GM21529 (cell line): ENCODE results near the gene MAP3K6.

Source experiments
- ATAC-seq: cut with Tn5 transposase; IDR thresholded peaks from one replicate; pipeline ENCODE4 v1.9.1; 2021; ENCODE audit not compliant: unreplicated experiment

MAP3K6 gene

DNA sequence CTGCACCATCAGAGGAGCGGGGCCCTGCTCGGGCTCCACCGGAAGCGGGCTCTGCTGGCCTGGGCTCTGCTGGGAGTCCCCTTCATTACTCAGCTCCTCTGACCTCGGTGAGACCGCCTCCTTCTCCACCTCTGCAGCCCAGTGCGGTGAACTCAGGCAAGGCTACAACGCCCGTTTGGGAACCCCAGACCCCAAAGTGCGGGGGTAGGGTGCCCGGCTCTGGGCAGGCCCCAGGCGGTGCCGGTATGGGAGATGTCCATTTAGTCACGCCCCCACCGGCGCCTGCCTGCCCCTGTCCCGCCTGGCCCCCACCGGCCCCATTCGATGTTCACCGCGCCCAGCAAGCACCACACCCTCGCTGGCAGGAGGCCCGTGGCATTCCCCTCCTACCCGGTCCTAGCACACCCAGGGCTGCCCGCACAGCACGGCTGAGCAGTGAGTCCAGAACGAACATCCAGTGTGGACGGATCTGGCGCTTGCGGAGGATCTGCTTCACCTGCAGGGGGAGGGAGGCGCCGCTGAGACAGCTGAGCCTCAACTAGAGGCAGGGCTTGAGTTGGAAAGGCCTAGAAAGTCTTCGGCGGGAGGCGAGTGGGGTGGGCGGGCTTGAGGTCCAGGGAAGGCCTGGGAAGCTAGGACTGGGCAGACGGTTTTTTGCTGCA lies 10.0 kb downstream of the MAP3K6 start:
- no peak for ATAC-seq

- ATAC-seq, result no peak
Observed at GRCh38 chr1:27356277-27356618, 10.5 kb downstream of the MAP3K6 start.

DNA sequence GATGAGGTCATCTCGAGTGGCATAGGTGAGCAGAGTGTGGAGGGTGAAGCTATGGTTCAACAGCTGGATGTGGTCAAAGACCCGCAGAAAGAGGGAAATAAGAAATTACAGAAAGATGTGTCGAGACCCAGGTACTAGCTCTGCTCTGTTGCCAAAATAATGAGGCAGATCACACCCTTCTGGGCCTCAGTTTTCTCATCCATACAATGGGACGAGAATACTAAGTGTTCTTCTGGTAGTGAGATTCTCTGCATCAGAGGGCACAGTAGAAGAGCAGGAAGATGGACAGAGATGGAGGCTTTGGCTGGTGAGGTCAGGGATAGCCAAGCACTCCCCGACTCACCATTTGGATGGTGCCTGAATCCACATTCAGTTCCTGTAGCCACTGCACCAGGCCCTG lies 11.1 kb downstream of the MAP3K6 start:
- ATAC-seq, result no peak

- no peak for ATAC-seq
Observed at GRCh38 chr1:27353629-27354028, 13.1 kb downstream of the MAP3K6 start.

DNA sequence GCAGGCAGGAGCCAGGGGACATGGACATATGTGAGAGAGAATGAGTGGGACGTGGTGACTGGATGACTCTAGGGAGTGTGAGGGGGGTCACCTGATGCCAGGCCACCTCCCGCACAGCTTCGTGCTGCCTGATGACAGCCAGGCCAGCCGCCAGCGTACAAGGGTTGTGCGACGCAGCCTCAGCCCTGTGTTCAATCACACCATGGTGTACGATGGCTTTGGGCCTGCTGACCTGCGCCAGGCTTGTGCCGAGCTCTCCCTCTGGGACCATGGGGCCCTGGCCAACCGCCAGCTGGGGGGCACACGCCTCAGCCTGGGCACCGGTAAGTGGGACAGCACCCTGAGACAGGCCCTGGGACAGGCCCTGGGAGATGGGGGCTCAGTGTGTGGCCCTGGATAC lies 13.6 kb downstream of the MAP3K6 start:
- ATAC-seq, result no peak

DNA sequence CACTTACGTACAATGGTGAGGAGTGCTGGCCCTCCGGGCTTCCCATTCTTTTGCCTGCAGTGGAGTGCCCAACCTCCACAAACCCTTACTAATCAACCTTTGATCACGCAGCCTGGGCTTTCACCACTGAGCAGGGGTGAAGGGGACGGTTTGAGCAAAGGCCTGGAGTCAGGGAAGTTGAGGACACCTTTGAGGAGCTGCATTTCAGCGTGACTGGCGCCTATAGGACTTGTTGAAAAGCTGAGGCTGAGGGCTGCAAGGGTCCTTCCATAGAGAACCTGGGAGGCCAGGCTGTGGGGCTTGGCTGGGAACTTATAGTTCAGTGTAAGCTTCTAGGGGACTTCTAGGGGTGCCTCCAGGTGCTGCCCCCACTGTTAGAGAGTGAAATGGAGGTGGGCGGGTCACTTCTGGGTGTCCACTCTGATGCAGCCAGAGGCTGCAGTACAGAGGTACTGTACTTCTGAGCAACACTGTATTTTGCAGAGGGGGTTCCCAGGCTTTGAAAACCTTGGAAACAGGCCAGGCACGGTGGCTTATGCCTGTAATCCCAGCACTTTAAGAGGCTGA lies 15.1 kb downstream of the MAP3K6 start:
- no peak for ATAC-seq

GRCh38 chr1:27350663-27351540 lies 15.9 kb downstream of the MAP3K6 start:
- no peak for ATAC-seq

DNA sequence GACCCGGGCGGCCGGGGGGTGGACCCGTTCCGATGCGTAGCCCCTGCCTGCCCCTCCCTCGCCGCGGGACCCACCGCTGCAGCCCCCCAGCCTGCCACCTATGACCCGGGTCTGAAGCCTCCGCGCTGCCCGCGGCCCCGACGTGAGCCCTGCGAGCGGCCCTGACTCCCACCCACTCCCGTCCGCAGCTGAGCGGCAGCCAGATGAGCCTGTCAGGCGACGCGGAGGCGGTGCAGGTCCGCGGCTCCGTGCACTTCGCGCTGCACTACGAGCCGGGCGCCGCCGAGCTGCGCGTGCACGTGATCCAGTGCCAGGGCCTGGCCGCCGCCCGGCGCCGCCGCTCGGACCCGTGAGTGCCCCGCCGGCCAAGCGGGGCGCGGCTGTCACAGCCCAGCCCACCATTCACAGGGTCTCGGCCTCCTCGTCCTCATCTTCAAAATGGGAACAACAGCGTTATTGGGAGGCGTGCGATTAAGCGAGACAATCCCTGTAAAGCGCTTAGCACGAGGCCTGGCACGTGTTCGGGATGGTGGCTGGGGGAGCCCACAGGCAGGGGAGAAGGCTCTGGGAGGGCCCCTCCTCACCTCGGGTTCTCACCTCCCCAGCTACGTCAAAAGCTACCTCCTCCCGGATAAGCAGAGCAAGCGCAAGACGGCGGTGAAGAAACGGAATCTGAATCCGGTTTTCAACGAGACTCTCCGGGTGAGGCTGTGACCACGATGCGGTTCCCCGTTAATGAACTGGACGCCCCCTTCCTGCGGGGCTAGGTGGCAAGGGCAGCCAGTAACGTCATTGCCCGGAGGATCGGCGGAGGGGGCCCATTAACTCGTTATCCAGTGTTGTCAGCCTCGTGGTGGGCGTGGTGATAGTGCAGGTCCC lies 16.7 kb downstream of the MAP3K6 start:
- ATAC-seq, result no peak

GRCh38 chr1:27348861-27349783 lies 17.6 kb downstream of the MAP3K6 start:
- ATAC-seq, result peak; percentile 48

DNA sequence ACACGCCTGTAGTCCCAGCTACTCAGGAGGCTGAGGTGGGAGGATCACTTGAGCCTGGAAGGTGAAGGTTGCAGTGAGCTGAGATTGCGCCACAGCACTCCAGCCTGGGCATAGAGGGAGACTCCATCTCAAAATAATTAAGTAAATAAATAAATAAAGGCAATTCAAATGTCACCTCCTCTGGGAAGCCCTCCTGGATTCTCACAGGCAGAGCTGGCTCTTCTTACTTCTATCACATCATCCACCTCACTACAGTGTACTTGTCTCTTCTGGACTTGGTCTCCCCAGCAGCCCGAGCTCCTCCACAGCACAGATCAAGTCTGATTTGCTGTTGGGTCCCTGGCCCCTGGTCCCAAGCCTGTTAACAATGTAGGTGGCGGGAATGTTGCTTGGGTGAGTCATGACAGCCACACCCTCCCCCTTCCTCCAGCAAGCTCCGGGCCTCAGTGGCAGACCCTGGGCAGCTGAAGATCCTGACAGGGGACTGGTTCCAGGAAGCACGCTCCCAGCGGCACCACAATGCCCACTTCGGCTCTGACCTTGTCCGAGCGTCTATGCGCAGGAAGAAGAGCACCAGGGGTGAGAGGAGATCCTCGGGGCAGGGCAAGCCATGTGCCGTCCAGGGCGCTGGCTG lies 19.7 kb downstream of the MAP3K6 start:
- no peak for ATAC-seq

GRCh38 chr1:27346357-27346756 lies 20.4 kb downstream of the MAP3K6 start:
- no peak for ATAC-seq

DNA sequence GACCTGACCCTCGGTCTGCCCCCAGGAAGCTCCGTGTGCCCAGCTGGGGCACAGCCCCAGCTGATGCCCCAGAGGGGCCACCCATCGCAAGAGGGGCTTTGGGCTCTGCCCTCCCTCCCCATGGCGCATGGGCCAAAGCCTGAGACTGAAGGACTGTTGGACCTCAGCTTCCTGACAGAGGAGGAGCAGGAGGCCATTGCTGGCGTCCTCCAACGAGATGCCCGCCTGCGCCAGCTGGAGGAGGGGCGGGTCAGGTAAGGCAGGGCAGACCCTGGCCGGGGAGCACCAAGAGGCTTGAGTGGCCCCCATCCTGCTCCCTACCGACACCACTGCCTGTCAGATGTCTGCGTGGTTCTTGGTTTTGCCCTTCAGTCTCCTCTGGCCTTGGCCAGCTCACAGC lies 21.5 kb downstream of the MAP3K6 start:
- ATAC-seq, result no peak

GRCh38 chr1:27343639-27344025 lies 23.1 kb downstream of the MAP3K6 start:
- no peak for ATAC-seq

DNA sequence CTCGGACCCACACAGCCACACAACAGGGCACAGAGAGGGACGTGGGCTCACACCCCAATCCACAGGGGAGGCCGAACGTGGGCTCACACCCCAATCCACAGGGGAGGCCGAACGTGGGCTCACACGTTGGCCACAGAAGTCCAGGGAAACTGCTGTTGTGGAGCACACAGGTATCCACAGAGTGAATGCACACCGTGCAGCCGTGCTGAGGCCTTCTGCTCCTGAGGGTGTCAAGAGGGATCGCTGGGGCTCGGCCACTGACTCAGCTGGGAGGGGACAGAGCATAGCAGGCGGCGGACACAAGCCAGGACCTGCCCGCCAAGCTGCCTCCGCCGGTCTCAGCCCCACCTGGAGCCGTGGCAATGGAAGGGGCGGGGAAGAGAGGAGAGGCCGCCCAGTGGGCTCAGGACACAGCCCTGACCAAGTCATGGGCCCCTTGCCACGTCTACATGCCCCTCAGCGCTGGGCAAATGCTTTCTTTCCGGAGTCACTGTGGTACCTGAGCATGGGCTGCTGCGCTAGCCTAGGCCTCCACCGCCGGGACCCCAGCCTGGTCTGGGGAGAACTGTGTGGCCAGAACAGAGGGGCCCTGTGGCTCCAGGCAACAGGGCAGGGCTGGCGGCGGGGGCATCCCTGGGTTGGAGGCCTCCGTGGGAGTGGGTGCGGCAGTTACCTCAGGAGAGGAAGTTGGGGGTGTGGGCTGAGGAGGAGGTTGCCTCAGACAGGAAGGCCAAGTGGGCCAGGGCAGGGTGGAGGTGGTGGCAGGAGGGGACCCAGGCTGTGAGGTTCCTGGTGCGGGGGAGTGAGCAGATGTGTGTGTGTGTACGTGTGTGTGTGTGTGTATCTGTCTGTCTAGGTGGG lies 23.8 kb downstream of the MAP3K6 start:
- ATAC-seq, result peak; percentile 33

- peak; percentile 13 for ATAC-seq
Observed at GRCh38 chr1:27342391-27342777, 24.4 kb downstream of the MAP3K6 start.

GRCh38 chr1:27341525-27342252 lies 25.1 kb downstream of the MAP3K6 start, which contains the start of gene SYTL1:
Gene SYTL1, plus strand, starts transcription at chr1:27342022. Its CDS starts 3,313 bp downstream, at chr1:27345335.
- ATAC-seq, result peak; percentile 49

GRCh38 chr1:27339213-27339612 lies 27.5 kb downstream of the MAP3K6 start:
- ATAC-seq, result no peak

GRCh38 chr1:27338751-27339150 lies 28.0 kb downstream of the MAP3K6 start:
- no peak for ATAC-seq
